Omental fat pad (tissue), 4 donors: ENCODE data around the gene PROS1. TPM values are rescaled to one million over a fixed set of nuclear protein-coding genes. Genes with fewer than 3 reads are reported as not detected.
"Not testable (repeated sequence)": the region's sequence is repeated elsewhere in the genome, so short reads cannot be mapped to it uniquely, and the experiment has no call there.

Experiments used
- ATAC-seq: fragments of 150-250 bp; one replicate; pipeline ENCODE4 v1.9.1; 2016; ENCODE audit warnings: mild to moderate bottlenecking, moderate library complexity; ENCODE audit not compliant: low FRiP score
- DNase-seq: peaks from one replicate; pipeline ENCODE4 v3.0.0-alpha.2; 2019; ENCODE audit warnings: low spot score
- total RNA-seq, 4 donors: library from RNA; depleted of rRNA; stranded (reverse); fragments of >200 nt; gene quantifications; one replicate each; pipeline ENCODE4 v1.1.0, GENCODE V29; 2016
- TF ChIP-seq, protein P1 (sequence below), 3 donors: fragments of 450-650 bp; IDR thresholded peaks; one replicate each; pipeline ENCODE4 v1.5.1; 2016 to 2017; ENCODE audit warnings: antibody characterized with exemption in 3 of 3, mild to moderate bottlenecking in 3 of 3, moderate library complexity in 2 of 3

PROS1 gene
- total RNA-seq, 4 donors from 2014 or later, result 46.5 to 98.8 (median 63.9) TPM

DNA sequence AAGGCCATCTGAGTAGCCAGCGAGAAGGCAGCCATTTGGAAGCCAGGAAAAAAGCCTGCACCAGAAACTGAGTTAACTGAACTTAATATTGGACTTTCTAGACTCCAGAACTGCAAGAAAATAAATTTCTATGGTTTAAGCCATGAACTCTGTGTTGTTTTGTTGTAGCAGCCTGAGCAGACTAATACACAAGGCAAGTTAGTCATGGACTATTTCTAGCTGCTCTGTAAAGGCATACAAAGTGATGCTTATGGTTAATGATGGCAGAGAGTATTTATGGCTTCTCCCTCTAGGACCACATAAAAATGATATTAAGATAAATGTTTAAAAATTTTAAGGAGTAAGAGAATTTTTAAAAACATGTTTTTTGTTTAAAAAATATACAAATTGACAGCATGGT, 37.1 kb downstream of the PROS1 start:
- DNase-seq (no peak), ATAC-seq (no peak)
- TF ChIP-seq, protein P1, sequence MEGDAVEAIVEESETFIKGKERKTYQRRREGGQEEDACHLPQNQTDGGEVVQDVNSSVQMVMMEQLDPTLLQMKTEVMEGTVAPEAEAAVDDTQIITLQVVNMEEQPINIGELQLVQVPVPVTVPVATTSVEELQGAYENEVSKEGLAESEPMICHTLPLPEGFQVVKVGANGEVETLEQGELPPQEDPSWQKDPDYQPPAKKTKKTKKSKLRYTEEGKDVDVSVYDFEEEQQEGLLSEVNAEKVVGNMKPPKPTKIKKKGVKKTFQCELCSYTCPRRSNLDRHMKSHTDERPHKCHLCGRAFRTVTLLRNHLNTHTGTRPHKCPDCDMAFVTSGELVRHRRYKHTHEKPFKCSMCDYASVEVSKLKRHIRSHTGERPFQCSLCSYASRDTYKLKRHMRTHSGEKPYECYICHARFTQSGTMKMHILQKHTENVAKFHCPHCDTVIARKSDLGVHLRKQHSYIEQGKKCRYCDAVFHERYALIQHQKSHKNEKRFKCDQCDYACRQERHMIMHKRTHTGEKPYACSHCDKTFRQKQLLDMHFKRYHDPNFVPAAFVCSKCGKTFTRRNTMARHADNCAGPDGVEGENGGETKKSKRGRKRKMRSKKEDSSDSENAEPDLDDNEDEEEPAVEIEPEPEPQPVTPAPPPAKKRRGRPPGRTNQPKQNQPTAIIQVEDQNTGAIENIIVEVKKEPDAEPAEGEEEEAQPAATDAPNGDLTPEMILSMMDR (IDR thresholded peaks at IDR 0.05), result no peak

DNA sequence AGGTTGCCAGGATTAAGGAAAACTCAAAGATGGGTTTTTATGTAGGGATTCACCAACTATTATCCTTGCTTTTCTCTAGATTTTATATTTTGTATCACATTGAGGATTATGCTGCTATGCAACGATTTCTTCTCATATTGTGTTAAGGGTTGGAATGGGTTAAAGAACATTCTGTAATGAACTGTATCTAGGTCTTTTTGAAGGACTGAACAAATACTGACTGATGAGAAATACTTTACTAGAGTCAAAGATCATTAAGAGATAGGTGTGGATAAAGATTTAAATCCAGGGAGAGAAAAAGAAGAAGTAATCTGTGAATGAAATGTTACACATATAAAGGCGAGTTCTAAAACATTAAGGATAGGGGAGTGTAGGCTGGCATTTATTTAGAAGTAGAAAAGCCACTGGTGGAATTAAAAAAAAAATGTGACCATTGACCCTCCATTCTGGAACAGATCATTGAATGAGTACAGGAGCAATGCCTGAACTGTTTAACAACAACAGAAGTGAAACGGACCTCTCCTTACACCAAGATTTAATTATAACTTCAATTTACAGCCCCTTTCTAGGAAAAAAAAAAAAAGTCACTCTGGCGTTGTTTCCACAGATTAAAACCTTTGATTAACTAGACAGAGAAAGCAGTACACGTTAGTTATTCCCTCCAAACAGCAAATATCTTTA, 39.2 kb downstream of the PROS1 start:
- no peak for DNase-seq
- TF ChIP-seq, protein P1 (IDR thresholded peaks at IDR 0.05), result no peak

DNA sequence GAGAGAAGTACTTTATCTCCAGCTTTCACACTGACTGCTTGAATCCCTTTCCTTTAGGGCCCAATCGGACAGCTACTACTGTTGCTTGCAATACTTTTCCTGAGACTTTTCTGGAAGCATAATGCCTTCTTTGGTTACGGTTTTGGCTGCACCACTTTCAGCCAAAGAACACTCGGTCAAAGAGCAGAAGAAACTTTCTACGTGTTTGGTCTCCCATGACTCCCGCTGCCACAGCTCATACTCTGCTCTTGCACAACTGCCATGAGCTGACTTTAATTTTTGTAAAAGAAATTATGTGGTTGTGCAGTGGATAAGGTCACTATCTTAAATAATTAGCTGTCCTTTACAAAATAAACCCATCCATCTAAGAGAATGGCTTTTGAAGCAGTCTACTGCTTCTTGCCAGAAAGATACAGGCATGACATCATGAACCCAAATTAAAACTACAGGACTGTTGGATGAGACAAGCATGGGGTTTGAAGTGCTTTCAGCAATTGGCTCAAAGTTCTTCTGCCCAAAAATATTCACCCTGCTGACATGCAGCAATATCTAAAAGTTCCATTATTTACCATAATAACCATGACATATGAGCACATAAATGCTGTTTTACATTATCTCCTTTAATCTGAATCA, 42.0 kb downstream of the PROS1 start:
- TF ChIP-seq, protein P1 (IDR thresholded peaks at IDR 0.05), result no peak
- ATAC-seq, result no peak

More for the DNA sequence above, 39.2 kb downstream of the PROS1 start:
- no peak for ATAC-seq

DNA sequence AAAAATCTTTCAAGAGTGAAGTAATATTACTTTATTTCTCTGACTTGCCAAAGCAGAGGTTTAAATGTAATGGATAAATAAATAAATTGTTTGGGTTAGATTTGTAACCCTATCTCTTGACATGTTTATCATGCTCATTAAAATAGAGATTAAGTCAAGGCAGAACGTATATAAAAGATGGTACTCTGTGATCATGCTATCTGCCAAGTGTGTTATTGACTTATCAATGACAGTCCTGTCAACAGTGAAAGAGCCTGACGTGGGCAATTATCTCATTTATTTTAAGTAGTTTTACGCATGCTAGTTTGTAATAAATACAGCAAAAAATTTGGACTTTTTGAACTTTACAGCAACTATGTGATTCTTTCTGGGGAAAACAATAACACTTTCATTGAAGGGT, 43.7 kb downstream of the PROS1 start:
- ATAC-seq, result no peak
- TF ChIP-seq, protein P1 (IDR thresholded peaks at IDR 0.05), result no peak

More for the DNA sequence above, 42.0 kb downstream of the PROS1 start:
- no peak for DNase-seq

DNA sequence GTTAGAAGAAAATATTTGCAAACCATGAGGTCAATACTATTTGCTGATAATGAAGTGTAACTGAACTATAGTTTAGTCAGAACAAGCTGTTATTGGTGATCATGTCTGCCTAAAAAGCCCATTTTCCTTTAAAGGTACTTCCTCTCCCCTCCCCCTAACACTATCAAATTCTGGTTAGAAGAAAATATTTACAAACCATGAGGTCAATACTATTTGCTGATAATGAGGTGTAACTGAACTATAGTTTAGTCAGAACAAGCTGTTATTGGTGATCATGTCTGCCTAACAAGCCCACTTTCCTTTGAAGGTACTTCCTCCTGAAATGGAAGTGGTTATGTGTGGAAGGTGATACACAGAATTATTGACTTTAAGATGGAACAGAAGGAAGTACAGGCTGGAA, 46.9 kb downstream of the PROS1 start:
- ATAC-seq (no peak), DNase-seq (no peak)
- TF ChIP-seq, protein P1 (IDR thresholded peaks at IDR 0.05), result no peak

More for the DNA sequence above, 43.7 kb downstream of the PROS1 start:
- DNase-seq, result no peak

DNA sequence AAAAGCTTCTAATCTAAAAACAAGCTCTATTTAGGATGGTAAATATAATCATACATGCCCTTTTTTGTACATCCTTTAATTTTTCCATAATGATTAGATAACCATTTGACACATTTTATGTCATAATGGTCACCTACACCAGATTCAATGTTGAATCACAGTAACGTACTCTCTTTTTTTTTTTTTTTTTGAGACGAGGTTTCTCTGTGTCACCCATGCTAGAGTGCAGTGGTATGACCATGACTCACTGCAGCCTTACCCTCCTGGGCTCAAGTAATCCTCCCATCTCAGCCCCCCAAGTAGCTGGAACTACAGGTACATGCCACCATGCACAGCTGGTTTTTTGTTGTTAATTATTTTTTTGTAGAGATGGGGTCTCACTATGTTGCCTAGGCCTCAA, 49.2 kb downstream of the PROS1 start:
- TF ChIP-seq, protein P1 (IDR thresholded peaks at IDR 0.05), result no peak
- ATAC-seq (no peak), DNase-seq (no peak)

DNA sequence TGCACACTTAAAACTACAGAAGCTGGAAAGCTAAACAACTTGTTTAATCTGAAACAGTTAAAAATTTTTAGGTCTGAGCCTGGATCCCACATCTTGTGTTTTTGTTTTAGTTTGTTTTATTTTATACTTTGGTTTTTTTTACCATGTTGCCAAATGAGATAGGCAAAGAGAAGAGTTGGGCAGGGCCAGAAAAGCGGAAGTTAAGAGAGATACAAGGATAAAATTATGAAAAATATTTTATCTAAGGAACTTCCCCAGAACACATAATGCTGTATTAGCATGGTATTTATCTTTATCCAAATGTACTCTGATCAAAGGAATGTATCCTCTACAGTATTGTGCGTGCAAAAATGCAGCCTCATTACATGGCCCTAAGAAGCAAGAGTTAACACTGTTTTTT, 50.7 kb downstream of the PROS1 start:
- DNase-seq (no peak), ATAC-seq (no peak)
- TF ChIP-seq, protein P1 (IDR thresholded peaks at IDR 0.05), result no peak

DNA sequence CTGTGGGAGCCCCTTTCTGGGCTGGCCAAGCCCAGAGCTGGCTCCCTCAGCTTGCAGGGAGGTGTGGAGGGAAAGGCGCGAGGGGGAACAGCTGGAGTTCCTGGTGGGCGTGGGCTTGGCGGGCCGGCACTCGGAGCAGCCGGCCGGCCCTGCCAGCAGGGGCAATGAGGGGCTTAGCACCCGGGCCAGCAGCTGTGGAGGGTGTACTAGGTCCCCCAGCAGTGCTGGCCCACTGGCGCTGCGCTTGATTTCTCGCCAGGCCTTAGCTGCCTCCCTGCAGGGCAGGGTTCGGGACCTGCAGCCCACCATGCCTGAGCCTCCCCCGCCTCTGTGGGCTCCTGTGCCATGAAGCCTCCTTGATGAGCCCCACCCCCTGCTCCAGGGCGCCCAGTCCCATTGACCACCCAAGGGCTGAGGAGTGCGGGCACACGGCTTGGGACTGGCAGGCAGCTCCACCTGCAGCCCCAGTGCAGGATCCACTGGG, 56.1 kb downstream of the PROS1 start:
- ATAC-seq, DNase-seq: not testable (repeated sequence)

DNA sequence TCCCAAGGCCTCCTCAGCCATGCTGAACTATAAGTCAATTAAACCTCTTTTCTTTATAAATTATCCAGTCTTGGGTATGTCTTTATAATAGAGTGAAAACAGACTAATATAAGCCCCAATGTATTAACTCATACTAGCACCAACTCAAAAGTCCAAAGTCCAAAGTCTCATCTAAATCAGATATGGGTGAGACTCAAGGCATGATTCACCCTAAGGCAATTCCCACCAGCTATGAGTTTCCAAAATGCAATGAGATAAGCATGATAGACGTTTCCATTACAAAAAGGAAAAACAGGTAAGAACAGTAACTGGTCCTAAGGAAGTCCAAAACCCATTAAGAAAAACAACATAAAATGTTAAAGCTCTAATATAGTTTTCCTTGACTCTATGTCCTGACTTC, 60.1 kb downstream of the PROS1 start:
- not testable (repeated sequence) for ATAC-seq, DNase-seq
